Measurements from ENCODE around the gene PA2G4.

- TF ChIP-seq GATA1 (IDR thresholded peaks at IDR 0.05; ENCODE audit: low read depth, low read length) (no peak), POLR2A (IDR thresholded peaks at IDR 0.05; ENCODE audit: low read length) (peak; percentile 98)
Measured at GRCh38 chr12:56158029-56158925, 53.9 kb downstream of the PA2G4 start, which contains the start of gene MYL6.

All from erythroblast (primary cell).